RWPE1 (cell line): ENCODE results near the gene NTPCR.

Experiments
- CTCF ChIA-PET: fragments of 350-600 bp; sonication (Branson Sonifier 250); formaldehyde crosslinking; extraction: SDS; loops from one replicate; lab custom pipeline; 2021; lab: Yijun Ruan, JAX
- POLR2A ChIA-PET: fragments of 400-600 bp; formaldehyde crosslinking; extraction: SDS; loops from one replicate; lab custom pipeline; 2020; ENCODE audit warnings: antibody characterized with exemption; ENCODE audit not compliant: low non-redundant PET; lab: Yijun Ruan, JAX
- DNase-seq: peaks from one replicate; pipeline ENCODE4 v3.0.0; 2012; ENCODE audit warnings: low spot score
- H3K27ac ChIP-seq: fragments of 450-650 bp; 2 replicates; pipeline ENCODE4 v1.5.1; 2017
- TF ChIP-seq, protein P1 (sequence below): fragments of 450-650 bp; conservative IDR thresholded peaks from 2 replicates; pipeline ENCODE4 v1.5.1; 2017; ENCODE audit warnings: low read depth, mild to moderate bottlenecking

NTPCR gene

DNA sequence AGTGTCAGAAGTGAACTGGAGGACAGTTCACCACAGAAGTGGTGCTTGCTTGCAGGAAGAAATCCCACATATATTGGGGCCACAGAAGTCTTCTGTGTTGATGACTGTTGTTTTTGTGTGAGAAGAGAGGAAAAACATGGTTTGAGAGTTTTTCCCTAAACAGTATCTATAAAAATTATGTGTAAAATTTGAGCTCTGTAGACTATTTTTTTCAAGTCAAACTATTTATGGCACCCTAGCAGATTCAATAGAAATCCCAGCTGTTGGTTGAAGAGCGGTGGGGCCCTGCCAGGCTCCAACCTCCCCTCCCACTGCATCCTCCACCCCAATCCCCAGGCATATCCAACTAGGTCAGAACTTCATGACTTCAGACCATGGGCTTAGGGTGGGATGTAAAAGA lies 61.6 kb downstream of the NTPCR start:
- TF ChIP-seq, protein P1, sequence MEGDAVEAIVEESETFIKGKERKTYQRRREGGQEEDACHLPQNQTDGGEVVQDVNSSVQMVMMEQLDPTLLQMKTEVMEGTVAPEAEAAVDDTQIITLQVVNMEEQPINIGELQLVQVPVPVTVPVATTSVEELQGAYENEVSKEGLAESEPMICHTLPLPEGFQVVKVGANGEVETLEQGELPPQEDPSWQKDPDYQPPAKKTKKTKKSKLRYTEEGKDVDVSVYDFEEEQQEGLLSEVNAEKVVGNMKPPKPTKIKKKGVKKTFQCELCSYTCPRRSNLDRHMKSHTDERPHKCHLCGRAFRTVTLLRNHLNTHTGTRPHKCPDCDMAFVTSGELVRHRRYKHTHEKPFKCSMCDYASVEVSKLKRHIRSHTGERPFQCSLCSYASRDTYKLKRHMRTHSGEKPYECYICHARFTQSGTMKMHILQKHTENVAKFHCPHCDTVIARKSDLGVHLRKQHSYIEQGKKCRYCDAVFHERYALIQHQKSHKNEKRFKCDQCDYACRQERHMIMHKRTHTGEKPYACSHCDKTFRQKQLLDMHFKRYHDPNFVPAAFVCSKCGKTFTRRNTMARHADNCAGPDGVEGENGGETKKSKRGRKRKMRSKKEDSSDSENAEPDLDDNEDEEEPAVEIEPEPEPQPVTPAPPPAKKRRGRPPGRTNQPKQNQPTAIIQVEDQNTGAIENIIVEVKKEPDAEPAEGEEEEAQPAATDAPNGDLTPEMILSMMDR = no peak
- POLR2A ChIA-PET = no interaction called here
- CTCF ChIA-PET = no interaction called here
- DNase-seq = no peak
- H3K27ac ChIP-seq = no peak overlapping the region

DNA sequence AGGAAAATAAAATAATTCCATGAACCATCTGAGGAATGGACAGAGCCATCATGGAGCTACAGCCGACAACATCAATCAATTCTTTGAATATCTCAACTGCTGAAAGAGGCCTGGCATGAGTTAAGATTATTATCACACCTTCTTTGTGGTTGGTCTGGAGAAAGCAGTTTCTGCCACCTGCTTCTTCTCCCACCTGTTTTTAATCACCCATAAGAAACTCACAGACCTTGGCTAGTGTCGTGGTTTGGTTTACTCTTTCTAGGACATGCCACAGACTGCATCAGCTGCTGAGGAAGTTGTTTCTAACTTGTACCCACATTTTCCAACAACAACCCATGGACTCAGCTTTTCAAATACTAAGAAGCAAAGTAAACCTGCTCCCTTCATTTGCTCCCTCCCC lies 65.6 kb downstream of the NTPCR start:
- TF ChIP-seq, protein P1 = no peak
- POLR2A ChIA-PET = no interaction called here
- no peak for DNase-seq
- no peak overlapping the region for H3K27ac ChIP-seq
- CTCF ChIA-PET = no interaction called here

DNA sequence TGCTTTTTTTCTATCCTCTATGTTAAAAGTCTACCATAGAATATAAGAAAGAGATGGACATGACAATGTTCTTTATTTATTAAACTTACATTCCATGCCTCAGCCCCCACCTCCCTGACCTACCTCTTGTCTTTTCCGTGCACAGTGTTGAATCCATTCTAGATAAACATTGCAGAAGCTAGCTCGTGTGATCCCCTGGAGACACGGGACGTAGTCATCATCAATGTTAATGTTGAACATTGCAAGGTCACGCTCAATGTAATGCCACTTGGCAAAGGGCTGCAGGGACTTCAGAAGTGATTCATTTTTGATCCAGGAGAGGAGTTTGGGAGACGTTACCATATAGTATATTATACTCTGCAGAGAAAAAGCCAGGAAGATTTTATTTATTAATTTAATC lies 66.4 kb downstream of the NTPCR start:
- H3K27ac ChIP-seq = no peak overlapping the region
- POLR2A ChIA-PET = no interaction called here
- TF ChIP-seq, protein P1 = no peak
- CTCF ChIA-PET = no interaction called here
- no peak for DNase-seq

DNA sequence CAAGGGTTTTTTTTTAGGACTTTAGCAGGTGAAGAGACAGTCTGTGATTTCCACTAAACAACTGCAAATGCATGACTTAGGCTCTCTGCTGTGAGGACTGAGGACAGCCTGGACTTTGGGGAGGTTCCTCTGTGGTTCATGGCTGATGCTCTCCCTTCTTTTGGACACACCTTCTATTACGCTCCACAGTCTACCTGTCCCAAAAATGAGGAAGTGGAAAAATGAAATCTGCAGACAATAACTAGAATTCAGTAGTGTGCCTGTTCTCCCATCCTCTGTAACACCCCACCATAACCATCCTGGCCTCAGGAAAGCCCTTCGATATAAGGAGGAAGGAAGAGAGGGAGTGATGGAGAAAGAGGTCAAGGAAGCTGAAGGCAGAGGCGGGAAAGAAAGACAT lies 68.7 kb downstream of the NTPCR start:
- CTCF ChIA-PET = no interaction called here

DNA sequence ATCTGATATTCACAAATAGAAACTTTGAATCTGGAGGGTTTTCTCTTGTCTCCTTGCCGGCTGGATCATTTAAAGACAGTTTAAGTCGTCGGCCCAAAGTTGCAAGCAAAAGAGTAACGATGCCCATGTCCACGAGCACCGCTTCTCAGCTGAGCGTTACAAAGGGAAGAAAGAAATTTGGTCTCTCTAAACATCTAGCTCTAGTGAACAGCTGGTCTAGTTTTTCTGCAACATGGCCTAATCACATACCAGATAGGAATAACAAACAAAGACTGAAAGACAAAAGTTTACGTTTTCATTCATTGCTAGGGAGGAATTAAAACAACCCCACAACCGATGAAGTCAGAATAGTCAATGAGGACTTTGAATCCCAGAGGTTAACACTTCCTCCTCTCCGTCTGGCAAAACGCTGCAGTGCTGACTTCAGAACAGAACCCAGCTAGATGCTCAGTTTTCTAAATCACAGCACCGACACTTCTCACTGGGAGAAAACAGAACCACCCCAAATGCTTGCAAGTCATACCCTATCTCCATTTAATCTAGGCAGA lies 69.4 kb downstream of the NTPCR start:
- H3K27ac ChIP-seq = no peak overlapping the region
- DNase-seq = no peak
- TF ChIP-seq, protein P1 = no peak
- ChIA-PET CTCF (no interaction called here), POLR2A (no interaction called here)

More for the DNA sequence above, 68.7 kb downstream of the NTPCR start:
- no peak overlapping the region for H3K27ac ChIP-seq
- TF ChIP-seq, protein P1 = no peak
- no peak for DNase-seq
- POLR2A ChIA-PET = no interaction called here

DNA sequence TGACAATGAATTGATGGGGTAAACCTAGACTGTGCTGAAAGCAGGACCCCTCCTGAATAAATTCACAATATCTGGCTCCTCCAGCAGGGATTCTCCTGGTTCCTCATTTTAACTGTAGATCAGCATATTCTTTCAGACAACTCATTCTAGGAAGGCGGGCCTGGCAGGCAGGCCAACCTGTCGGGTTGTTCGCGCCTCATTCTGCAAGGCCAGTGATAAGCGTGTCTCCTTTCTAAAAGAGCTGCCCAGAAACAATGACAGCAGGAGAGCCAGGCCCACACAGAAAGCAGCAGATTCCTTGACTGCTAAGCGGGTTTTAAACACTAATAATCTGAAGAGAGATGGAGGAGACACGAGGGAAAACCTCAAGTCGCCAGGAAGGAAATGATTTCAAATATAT lies 70.0 kb downstream of the NTPCR start:
- H3K27ac ChIP-seq = no peak overlapping the region
- TF ChIP-seq, protein P1 = no peak
- no peak for DNase-seq
- POLR2A ChIA-PET = no interaction called here
- CTCF ChIA-PET = no interaction called here
